ENCODE data around the gene ERI3. TPM values are rescaled to one million over a fixed set of nuclear protein-coding genes. Genes with fewer than 3 reads are reported as not detected.

The ERI3 gene
- total and polyA plus RNA-seq, 9 of the 15 experiments (the other 6 are each of a cell fraction or from before 2014, with no cell fraction given): 47.8 to 93.4 (median 67.2) TPM

DNA sequence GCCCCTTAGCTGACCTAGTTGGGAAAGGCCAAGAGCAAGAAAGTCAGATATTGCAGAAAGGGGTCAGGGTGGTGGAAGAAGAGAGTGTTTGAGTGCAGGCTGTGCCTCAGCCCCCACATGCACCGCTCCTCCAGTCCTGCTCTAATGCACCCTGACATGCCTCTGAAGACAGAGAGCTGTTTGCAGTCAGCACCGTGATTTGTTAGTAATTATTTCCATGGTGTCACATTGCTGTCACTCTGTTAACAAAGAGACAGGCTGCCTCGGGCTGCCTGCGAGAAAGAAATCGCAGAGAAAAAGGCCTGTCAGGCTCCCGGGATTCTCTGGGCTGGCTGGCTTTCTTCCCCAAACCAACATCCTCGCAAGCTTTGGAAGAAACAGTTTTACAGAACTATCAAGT lies 58.3 kb downstream of the ERI3 start:
- Histone ChIP-seq H3K79me2 (ENCODE audit: control insufficient read depth, insufficient read depth, low read length) (no peaks in the 10 kb centered on the region), H3K36me3 (ENCODE audit: control insufficient read depth, insufficient read depth, low read length) (peaks cover 50% of the 10 kb centered on the region; the same call in 2 of the 3 replicates), H3K9me3 (replicated peaks; ENCODE audit: control insufficient read depth, insufficient read depth, low read depth, low read length) (no peaks in the 10 kb centered on the region), H3K4me3 (no peak overlapping the region), H3K27me3 (ENCODE audit: control insufficient read depth in 2 of 2, insufficient read depth in 2 of 2, low read length in 2 of 2) (no peaks in the 10 kb centered on the region), H3K9me1 (ENCODE audit: control insufficient read depth, insufficient read depth, low read length) (no peaks in the 10 kb centered on the region), H3K4me1 (replicated peaks in 1 of 2; ENCODE audit: control insufficient read depth in 2 of 2, insufficient read depth in 2 of 2, low read length in 2 of 2) (peaks cover 11 to 29% of the 10 kb centered on the region in 2 experiments), H2AFZ (ENCODE audit: low read depth, low read length) (no peak overlapping the region), H3K9ac (ENCODE audit: insufficient read depth in 1 of 2, low read depth in 2 of 2, low read length in 2 of 2) (no peak overlapping the region), H3K4me2 (ENCODE audit: insufficient read depth, low read length) (no peak overlapping the region), H3K27ac (ENCODE audit: extremely low read depth, low read depth, low read length) (no peak overlapping the region), H4K20me1 (replicated peaks; ENCODE audit: control insufficient read depth, insufficient read depth, low read length) (no peaks in the 10 kb centered on the region; the same call in 1 of the 2 replicates)
- ChIA-PET CTCF (ENCODE audit: low intra/inter-chr PET ratio) (no interaction called here), POLR2A (no interaction called here)
- no TSS peak for BruUV-seq (replicated peaks)
- DNase-seq (ENCODE audit: extremely low read depth in 1 of 4, low spot score in 3 of 4): no peak
- in situ Hi-C loops (cut with MboI): loop anchor here (10.0 kb wide), 1 partner anchor 202 kb away; no protein-coding TSS in a partner anchor
- TF ChIP-seq SMARCB1 (IDR thresholded peaks at IDR 0.05; ENCODE audit: insufficient read length, low read depth): no peak
- no peak for TF ChIP-seq EHMT2 (IDR thresholded peaks at IDR 0.05)
- intact Hi-C loops (cut with micrococcal nuclease): loop anchor here (10.0 kb wide), 2 partner anchors 298 to 302 kb away; partner anchors contain the start of gene CCDC24
- ATAC-seq: no peak
- 90% methylated on average over 7 of the region's 7 CpGs for WGBS (ENCODE audit: insufficient coverage, low coverage, missing lambda C conversion rate)
- FAIRE-seq: no peak

DNA sequence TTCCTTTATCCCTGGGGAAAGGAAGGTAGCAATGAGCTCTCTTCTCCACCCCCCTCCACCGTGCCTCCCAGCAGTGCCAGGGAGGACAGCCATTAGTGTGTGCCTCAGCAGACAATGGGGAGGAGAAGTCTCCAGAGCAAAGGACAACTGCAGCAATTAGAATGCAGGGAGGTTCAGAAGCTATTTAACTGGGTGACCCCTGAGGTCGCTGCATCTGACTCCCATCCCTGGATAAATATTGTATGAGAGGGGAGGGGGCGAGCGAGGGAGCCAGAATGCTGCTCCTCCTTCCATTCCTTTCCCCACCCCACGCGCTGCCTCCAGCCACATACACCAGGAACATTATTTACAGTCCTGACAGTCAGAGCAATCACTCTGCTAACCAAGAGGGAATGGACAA lies 59.0 kb downstream of the ERI3 start:
- Histone ChIP-seq H3K4me2 (ENCODE audit: insufficient read depth, low read length) (no peak overlapping the region), H3K36me3 (ENCODE audit: control insufficient read depth, insufficient read depth, low read length) (peaks cover 44% of the 10 kb centered on the region; the same call in 2 of the 3 replicates), H3K27ac (ENCODE audit: extremely low read depth, low read depth, low read length) (no peak overlapping the region), H3K9ac (ENCODE audit: insufficient read depth in 1 of 2, low read depth in 2 of 2, low read length in 2 of 2) (no peak overlapping the region), H3K4me3 (no peak overlapping the region), H2AFZ (ENCODE audit: low read depth, low read length) (no peak overlapping the region), H3K9me3 (replicated peaks; ENCODE audit: control insufficient read depth, insufficient read depth, low read depth, low read length) (no peaks in the 10 kb centered on the region), H3K79me2 (ENCODE audit: control insufficient read depth, insufficient read depth, low read length) (no peaks in the 10 kb centered on the region), H4K20me1 (replicated peaks; ENCODE audit: control insufficient read depth, insufficient read depth, low read length) (no peaks in the 10 kb centered on the region; the same call in 1 of the 2 replicates), H3K27me3 (ENCODE audit: control insufficient read depth in 2 of 2, insufficient read depth in 2 of 2, low read length in 2 of 2) (no peaks in the 10 kb centered on the region), H3K9me1 (ENCODE audit: control insufficient read depth, insufficient read depth, low read length) (peaks cover 4% of the 10 kb centered on the region), H3K4me1 (replicated peaks in 1 of 2; ENCODE audit: control insufficient read depth in 2 of 2, insufficient read depth in 2 of 2, low read length in 2 of 2) (peaks cover 14 to 30% of the 10 kb centered on the region in 2 experiments)
- CTCF ChIA-PET (ENCODE audit: low intra/inter-chr PET ratio): no interaction called here
- intact Hi-C loops (cut with micrococcal nuclease): loop anchor here (10.0 kb wide), 2 partner anchors 299 to 301 kb away; partner anchors contain the start of gene CCDC24
- TF ChIP-seq DIDO1 (tag; IDR thresholded peaks at IDR 0.05; ENCODE audit: low read depth) (no peak), MAFG (tag; conservative IDR thresholded peaks at IDR 0.05) (no peak), SMAD3 (CRISPR knock-in tag; conservative IDR thresholded peaks at IDR 0.05) (no peak), RBBP5 (IDR thresholded peaks at IDR 0.05; ENCODE audit: borderline replicate concordance, insufficient read depth, low read length, poor library complexity, severe bottlenecking) (no peak), CBX8 (IDR thresholded peaks at IDR 0.05; ENCODE audit: borderline replicate concordance, extremely low read depth, low read depth, low read length, poor library complexity, severe bottlenecking) (no peak)
- TF ChIP-seq, protein P1, sequence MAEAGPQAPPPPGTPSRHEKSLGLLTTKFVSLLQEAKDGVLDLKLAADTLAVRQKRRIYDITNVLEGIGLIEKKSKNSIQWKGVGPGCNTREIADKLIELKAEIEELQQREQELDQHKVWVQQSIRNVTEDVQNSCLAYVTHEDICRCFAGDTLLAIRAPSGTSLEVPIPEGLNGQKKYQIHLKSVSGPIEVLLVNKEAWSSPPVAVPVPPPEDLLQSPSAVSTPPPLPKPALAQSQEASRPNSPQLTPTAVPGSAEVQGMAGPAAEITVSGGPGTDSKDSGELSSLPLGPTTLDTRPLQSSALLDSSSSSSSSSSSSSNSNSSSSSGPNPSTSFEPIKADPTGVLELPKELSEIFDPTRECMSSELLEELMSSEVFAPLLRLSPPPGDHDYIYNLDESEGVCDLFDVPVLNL (CRISPR knock-in tag; IDR thresholded peaks at IDR 0.05; ENCODE audit: low read depth): no peak
- TF ChIP-seq, protein P2, sequence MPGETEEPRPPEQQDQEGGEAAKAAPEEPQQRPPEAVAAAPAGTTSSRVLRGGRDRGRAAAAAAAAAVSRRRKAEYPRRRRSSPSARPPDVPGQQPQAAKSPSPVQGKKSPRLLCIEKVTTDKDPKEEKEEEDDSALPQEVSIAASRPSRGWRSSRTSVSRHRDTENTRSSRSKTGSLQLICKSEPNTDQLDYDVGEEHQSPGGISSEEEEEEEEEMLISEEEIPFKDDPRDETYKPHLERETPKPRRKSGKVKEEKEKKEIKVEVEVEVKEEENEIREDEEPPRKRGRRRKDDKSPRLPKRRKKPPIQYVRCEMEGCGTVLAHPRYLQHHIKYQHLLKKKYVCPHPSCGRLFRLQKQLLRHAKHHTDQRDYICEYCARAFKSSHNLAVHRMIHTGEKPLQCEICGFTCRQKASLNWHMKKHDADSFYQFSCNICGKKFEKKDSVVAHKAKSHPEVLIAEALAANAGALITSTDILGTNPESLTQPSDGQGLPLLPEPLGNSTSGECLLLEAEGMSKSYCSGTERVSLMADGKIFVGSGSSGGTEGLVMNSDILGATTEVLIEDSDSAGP (CRISPR knock-in tag; IDR thresholded peaks at IDR 0.05): no peak
- no TSS peak for BruUV-seq (replicated peaks)
- DNase-seq (ENCODE audit: extremely low read depth in 1 of 4, low spot score in 3 of 4) (no peak), ATAC-seq (no peak), FAIRE-seq (no peak)
- 56% methylated on average over 2 of the region's 6 CpGs for WGBS (ENCODE audit: insufficient coverage, low coverage, missing lambda C conversion rate)
- in situ Hi-C loops (cut with MboI): loop anchor here (10.0 kb wide), 1 partner anchor 201 kb away; no protein-coding TSS in a partner anchor
- POLR2A ChIA-PET: interaction anchor here (0.7 to 1.3 kb wide), 3 partner anchors 9 to 31 kb away, joined by 3 read pairs; no protein-coding TSS in a partner anchor
